Neural progenitor cell (in vitro differentiated cells): ENCODE measurements around the gene MED27. TPM values are rescaled to one million over a fixed set of nuclear protein-coding genes. Genes with fewer than 3 reads are reported as not detected.

Experiments
- DNase-seq: peaks from one replicate; pipeline ENCODE4 v3.0.0-alpha.2; 2016; ENCODE audit warnings: low spot score
- H2AFZ ChIP-seq: fragments of 200-600 bp; sonication (generic); replicated peaks from 2 replicates; pipeline ENCODE4 v1.6.1; 2016; ENCODE audit warnings: antibody characterized with exemption
- H3F3A ChIP-seq: fragments of 200-600 bp; sonication (generic); 2 replicates; pipeline ENCODE4 v1.6.1; 2016; ENCODE audit warnings: antibody characterized with exemption, low read depth
- H3K27ac ChIP-seq: fragments of 200-600 bp; sonication (generic); 2 replicates; pipeline ENCODE4 v1.5.1; 2016; ENCODE audit warnings: mild to moderate bottlenecking
- H3K27me3 ChIP-seq: fragments of 200-600 bp; sonication (generic); 2 replicates; pipeline ENCODE4 v1.6.1; 2016; ENCODE audit warnings: mild to moderate bottlenecking, moderate library complexity
- H3K36me3 ChIP-seq: fragments of 200-600 bp; sonication (generic); 2 replicates; pipeline ENCODE4 v1.5.1; 2016
- H3K4me1 ChIP-seq: fragments of 200-600 bp; sonication (generic); 2 replicates; pipeline ENCODE4 v1.6.1; 2016; ENCODE audit warnings: mixed run types
- H3K4me2 ChIP-seq: fragments of 200-600 bp; sonication (generic); 2 replicates; pipeline ENCODE4 v1.6.1; 2016
- H3K4me3 ChIP-seq: fragments of 200-600 bp; sonication (generic); 2 replicates; pipeline ENCODE4 v1.5.1; 2016
- H3K79me2 ChIP-seq: fragments of 200-600 bp; sonication (generic); 2 replicates; pipeline ENCODE4 v1.6.1; 2016; ENCODE audit warnings: low read depth
- H3K9ac ChIP-seq: fragments of 200-600 bp; sonication (generic); 2 replicates; pipeline ENCODE4 v1.6.1; 2016
- H3K9me3 ChIP-seq: fragments of 200-600 bp; sonication (generic); 2 replicates; pipeline ENCODE4 v1.5.1; 2016; ENCODE audit warnings: low read depth
- H4K20me1 ChIP-seq: fragments of 200-600 bp; sonication (generic); 2 replicates; pipeline ENCODE4 v1.6.1; 2016; ENCODE audit warnings: low read depth
- H3K27ac Mint-ChIP-seq: 3 replicates; pipeline ENCODE4 v1.8.0; 2021; ENCODE audit warnings: mixed read lengths
- H3K27me3 Mint-ChIP-seq: 2 replicates; pipeline ENCODE4 v1.8.0; 2022; ENCODE audit warnings: low read depth, mild to moderate bottlenecking, inconsistent platforms, moderate library complexity, mixed read lengths; ENCODE audit not compliant: insufficient read depth
- H3K36me3 Mint-ChIP-seq: 3 replicates; pipeline ENCODE4 v1.8.0; 2021; ENCODE audit warnings: mixed read lengths
- H3K4me1 Mint-ChIP-seq: 3 replicates; pipeline ENCODE4 v1.8.0; 2021; ENCODE audit warnings: mixed read lengths
- H3K4me3 Mint-ChIP-seq: 3 replicates; pipeline ENCODE4 v1.8.0; 2021; ENCODE audit warnings: mild to moderate bottlenecking, moderate library complexity, mixed read lengths
- H3K9me3 Mint-ChIP-seq: 3 replicates; pipeline ENCODE4 v1.8.0; 2020; ENCODE audit warnings: mixed read lengths
- EZH2 ChIP-seq: fragments of 200-600 bp; sonication (generic); IDR thresholded peaks from 2 replicates; pipeline ENCODE4 v1.6.1; 2017; ENCODE audit warnings: antibody characterized with exemption, mild to moderate bottlenecking, moderate library complexity
- EZH2phosphoT487 ChIP-seq: fragments of 200-600 bp; sonication (generic); IDR thresholded peaks from 2 replicates; pipeline ENCODE4 v1.6.1; 2017; ENCODE audit warnings: antibody characterized with exemption
- total RNA-seq: library from RNA; depleted of rRNA; stranded (reverse); fragments of >200 nt; gene quantifications from 2 replicates; pipeline ENCODE4 v1.2.3, GENCODE V29; 2015; ENCODE audit warnings: low replicate concordance
- TF ChIP-seq, protein P1 (sequence below): fragments of 200-600 bp; sonication (generic); IDR thresholded peaks from 2 replicates; pipeline ENCODE4 v1.5.1; 2017; ENCODE audit warnings: antibody characterized with exemption, mild to moderate bottlenecking

The MED27 gene
- total RNA-seq, 1 donor from 2014 or later = 15.1 TPM

DNA sequence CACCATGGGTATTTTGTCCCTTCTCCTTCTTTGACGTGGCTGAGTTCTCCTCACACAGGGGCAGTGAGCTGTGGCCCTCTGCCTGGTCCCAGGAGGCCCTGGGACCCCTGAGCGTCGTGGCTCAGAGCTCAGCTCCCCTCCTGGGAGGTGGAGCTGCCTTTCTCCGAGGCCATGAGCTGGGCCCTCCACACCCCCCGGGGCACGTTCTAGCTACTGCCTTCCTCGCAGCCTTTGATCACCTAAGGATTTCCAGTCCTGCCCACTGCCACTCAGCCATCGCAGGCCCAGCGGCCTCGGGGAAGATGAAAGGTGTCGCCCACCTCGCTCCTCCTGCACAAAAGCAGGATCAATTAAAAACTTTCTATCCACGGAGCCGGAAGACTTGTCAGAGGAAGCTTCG lies 244.9 kb downstream of the MED27 start:
- no peak overlapping the region for H3K9ac ChIP-seq
- no peak overlapping the region for H2AFZ ChIP-seq
- peaks cover 6% of the 10 kb centered on the region for H3K9me3 Mint-ChIP-seq
- H3K4me3 ChIP-seq = no peak overlapping the region
- no peaks in the 10 kb centered on the region for H3F3A ChIP-seq
- no peaks in the 10 kb centered on the region for H4K20me1 ChIP-seq
- no peak overlapping the region for H3K4me3 Mint-ChIP-seq
- peaks cover 16% of the 10 kb centered on the region for H3K27me3 Mint-ChIP-seq
- H3K4me1 Mint-ChIP-seq = peaks cover 27% of the 10 kb centered on the region
- no peaks in the 10 kb centered on the region for H3K79me2 ChIP-seq
- TF ChIP-seq EZH2 (no peak), EZH2phosphoT487 (no peak)
- TF ChIP-seq, protein P1, sequence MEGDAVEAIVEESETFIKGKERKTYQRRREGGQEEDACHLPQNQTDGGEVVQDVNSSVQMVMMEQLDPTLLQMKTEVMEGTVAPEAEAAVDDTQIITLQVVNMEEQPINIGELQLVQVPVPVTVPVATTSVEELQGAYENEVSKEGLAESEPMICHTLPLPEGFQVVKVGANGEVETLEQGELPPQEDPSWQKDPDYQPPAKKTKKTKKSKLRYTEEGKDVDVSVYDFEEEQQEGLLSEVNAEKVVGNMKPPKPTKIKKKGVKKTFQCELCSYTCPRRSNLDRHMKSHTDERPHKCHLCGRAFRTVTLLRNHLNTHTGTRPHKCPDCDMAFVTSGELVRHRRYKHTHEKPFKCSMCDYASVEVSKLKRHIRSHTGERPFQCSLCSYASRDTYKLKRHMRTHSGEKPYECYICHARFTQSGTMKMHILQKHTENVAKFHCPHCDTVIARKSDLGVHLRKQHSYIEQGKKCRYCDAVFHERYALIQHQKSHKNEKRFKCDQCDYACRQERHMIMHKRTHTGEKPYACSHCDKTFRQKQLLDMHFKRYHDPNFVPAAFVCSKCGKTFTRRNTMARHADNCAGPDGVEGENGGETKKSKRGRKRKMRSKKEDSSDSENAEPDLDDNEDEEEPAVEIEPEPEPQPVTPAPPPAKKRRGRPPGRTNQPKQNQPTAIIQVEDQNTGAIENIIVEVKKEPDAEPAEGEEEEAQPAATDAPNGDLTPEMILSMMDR = no peak
- no peaks in the 10 kb centered on the region for H3K9me3 ChIP-seq
- H3K27ac Mint-ChIP-seq = peak overlapping the region; percentile 91
- H3K4me2 ChIP-seq = peak overlapping the region; percentile 35
- no peaks in the 10 kb centered on the region for H3K36me3 Mint-ChIP-seq
- H3K36me3 ChIP-seq = no peaks in the 10 kb centered on the region
- H3K4me1 ChIP-seq = peaks cover 11% of the 10 kb centered on the region
- no peak overlapping the region for H3K27ac ChIP-seq
- DNase-seq = no peak
- H3K27me3 ChIP-seq = no peaks in the 10 kb centered on the region

DNA sequence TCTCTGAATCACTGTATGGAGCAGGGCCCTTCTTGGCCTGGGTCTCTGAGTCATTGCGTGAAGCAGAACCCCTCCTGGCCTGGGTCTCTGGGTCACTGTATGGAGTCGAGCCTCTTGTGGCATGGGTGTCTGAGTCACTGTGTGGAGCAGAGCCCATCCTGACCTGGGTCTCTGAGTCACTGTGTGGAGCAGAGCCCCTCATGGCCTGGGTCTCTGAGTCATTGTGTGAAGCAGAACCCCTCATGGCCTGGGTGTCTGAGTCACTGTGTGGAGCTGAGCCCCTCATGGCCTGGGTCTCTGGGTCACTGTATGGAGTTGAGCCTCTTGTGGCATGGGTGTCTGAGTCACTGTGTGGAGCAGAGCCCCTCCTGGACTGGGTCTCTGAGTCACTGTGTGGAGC lies 245.8 kb downstream of the MED27 start:
- Mint-ChIP-seq H3K9me3 (peaks cover 6% of the 10 kb centered on the region), H3K4me3 (no peak overlapping the region), H3K27ac (no peak overlapping the region), H3K4me1 (peaks cover 23% of the 10 kb centered on the region), H3K27me3 (peaks cover 13% of the 10 kb centered on the region), H3K36me3 (no peaks in the 10 kb centered on the region)
- TF ChIP-seq EZH2phosphoT487 (no peak), EZH2 (no peak)
- H3F3A ChIP-seq = no peaks in the 10 kb centered on the region
- H2AFZ ChIP-seq = no peak overlapping the region
- H3K9me3 ChIP-seq = no peaks in the 10 kb centered on the region
- H3K27ac ChIP-seq = no peak overlapping the region
- DNase-seq = no peak
- no peaks in the 10 kb centered on the region for H3K27me3 ChIP-seq
- H3K4me1 ChIP-seq = peaks cover 11% of the 10 kb centered on the region
- H3K4me3 ChIP-seq = no peak overlapping the region
- no peaks in the 10 kb centered on the region for H3K79me2 ChIP-seq
- H4K20me1 ChIP-seq = no peaks in the 10 kb centered on the region
- no peak overlapping the region for H3K9ac ChIP-seq
- H3K4me2 ChIP-seq = no peak overlapping the region
- H3K36me3 ChIP-seq = no peaks in the 10 kb centered on the region

- Histone ChIP-seq H3K9me3 (no peaks in the 10 kb centered on the region), H3K27ac (no peak overlapping the region), H3K4me3 (no peak overlapping the region), H3K9ac (no peak overlapping the region), H3K79me2 (no peaks in the 10 kb centered on the region), H3K4me1 (peaks cover 11% of the 10 kb centered on the region), H3K4me2 (no peak overlapping the region), H2AFZ (no peak overlapping the region), H4K20me1 (no peaks in the 10 kb centered on the region), H3F3A (no peaks in the 10 kb centered on the region), H3K27me3 (no peaks in the 10 kb centered on the region), H3K36me3 (no peaks in the 10 kb centered on the region)
- H3K4me1 Mint-ChIP-seq = peaks cover 19% of the 10 kb centered on the region
- TF ChIP-seq, protein P1 = no peak
- no peak for TF ChIP-seq EZH2phosphoT487
- TF ChIP-seq EZH2 = no peak
- H3K36me3 Mint-ChIP-seq = no peaks in the 10 kb centered on the region
- DNase-seq = no peak
- H3K9me3 Mint-ChIP-seq = peaks cover 6% of the 10 kb centered on the region
- no peak overlapping the region for H3K27ac Mint-ChIP-seq
- H3K27me3 Mint-ChIP-seq = peaks cover 16% of the 10 kb centered on the region
- H3K4me3 Mint-ChIP-seq = no peak overlapping the region
These were observed 246.6 kb downstream of the MED27 start for GRCh38 chr9:131833083-131833482.

DNA sequence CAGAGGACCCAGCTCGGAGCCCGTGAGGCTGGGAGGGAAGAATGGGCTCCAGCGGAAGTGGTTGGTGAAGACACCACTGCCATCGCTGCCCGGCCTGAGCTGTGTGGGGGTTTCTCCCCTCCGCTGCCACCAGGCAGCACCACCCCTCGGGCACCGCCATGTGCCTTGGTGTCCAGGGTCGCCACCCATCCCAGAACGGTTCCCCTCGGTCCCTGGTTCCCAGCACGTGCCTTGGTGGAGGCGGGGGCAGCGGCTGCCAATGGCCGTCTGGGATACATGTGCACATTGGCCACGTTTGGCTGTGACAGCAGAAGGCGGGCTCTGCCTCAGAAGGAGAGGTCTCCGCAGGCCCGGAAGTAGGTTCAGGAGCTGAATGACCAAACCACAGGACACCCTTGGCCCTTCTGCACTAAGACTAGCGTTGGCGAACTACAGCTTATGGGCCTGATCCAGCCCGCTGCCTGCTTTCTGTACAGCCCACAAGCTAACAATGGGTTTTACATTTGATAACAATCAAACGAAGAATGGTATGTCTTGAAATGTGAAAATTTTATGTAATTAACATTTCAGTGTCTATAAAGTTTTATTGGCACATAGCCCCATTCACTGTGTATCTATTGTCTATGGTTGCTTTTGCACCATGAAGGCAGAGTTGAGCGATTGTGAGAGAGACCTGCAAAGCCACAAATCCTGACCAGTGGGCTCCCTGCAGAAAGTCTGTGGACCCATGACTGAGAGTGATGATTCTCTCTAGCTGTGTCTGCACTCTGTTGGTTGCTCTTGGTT lies 248.1 kb downstream of the MED27 start:
- no peak overlapping the region for H3K27ac ChIP-seq
- H3K9ac ChIP-seq = no peak overlapping the region
- peaks cover 6% of the 10 kb centered on the region for H3K9me3 Mint-ChIP-seq
- peaks cover 11% of the 10 kb centered on the region for H3K4me1 ChIP-seq
- H3K27me3 ChIP-seq = no peaks in the 10 kb centered on the region
- H3K36me3 ChIP-seq = no peaks in the 10 kb centered on the region
- no peak overlapping the region for H3K4me3 Mint-ChIP-seq
- H3F3A ChIP-seq = no peaks in the 10 kb centered on the region
- no peaks in the 10 kb centered on the region for H3K36me3 Mint-ChIP-seq
- H3K9me3 ChIP-seq = no peaks in the 10 kb centered on the region
- no peaks in the 10 kb centered on the region for H4K20me1 ChIP-seq
- H2AFZ ChIP-seq = no peak overlapping the region
- no peak for TF ChIP-seq EZH2phosphoT487
- TF ChIP-seq, protein P1 = no peak
- no peak for TF ChIP-seq EZH2
- no peak for DNase-seq
- H3K4me1 Mint-ChIP-seq = peaks cover 16% of the 10 kb centered on the region
- no peak overlapping the region for H3K27ac Mint-ChIP-seq
- H3K4me3 ChIP-seq = no peak overlapping the region
- no peak overlapping the region for H3K4me2 ChIP-seq
- no peaks in the 10 kb centered on the region for H3K79me2 ChIP-seq
- H3K27me3 Mint-ChIP-seq = peaks cover 24% of the 10 kb centered on the region
